ENCODE measurements around the gene PITX1.

DNA sequence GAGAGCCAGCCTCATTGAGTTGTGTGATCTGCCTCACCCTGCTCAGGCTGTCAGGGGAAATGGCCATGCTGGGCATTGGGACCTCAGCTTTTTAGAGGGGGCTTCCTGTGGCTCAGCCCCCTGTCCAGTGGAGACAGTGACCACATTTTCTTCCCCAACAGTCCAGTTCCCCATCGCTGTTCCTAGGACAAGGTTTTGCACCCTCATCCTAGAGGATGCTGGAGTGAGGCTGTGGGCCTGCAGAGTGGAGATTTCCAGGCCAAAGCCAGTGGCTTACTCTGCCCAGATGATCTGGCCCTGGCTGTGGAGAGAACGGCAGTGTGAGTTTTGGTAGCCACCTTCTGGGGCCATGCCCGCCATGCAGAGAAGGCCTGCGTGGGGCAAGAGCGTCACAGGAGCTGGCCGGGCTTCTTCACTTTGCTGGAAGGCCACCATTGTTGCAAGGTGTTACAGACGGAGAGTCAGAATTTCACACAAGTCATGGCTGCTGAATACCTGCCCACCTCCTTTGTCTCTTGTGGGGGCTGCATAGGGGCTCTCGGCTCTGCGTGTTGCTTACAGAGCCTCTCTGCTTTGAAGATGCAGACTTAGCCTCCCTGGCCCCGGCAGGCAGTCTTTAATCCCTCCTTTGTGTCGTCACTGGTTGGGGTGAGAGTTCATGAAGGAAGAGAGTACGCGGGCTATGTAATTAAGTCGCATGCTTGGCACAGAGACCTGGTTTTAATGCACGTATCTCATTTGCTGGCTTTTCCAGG, 35.2 kb upstream of the PITX1 start:
- TF ChIP-seq, protein P1, sequence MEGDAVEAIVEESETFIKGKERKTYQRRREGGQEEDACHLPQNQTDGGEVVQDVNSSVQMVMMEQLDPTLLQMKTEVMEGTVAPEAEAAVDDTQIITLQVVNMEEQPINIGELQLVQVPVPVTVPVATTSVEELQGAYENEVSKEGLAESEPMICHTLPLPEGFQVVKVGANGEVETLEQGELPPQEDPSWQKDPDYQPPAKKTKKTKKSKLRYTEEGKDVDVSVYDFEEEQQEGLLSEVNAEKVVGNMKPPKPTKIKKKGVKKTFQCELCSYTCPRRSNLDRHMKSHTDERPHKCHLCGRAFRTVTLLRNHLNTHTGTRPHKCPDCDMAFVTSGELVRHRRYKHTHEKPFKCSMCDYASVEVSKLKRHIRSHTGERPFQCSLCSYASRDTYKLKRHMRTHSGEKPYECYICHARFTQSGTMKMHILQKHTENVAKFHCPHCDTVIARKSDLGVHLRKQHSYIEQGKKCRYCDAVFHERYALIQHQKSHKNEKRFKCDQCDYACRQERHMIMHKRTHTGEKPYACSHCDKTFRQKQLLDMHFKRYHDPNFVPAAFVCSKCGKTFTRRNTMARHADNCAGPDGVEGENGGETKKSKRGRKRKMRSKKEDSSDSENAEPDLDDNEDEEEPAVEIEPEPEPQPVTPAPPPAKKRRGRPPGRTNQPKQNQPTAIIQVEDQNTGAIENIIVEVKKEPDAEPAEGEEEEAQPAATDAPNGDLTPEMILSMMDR (conservative IDR thresholded peaks at IDR 0.05 in 1 of 2, IDR thresholded peaks at IDR 0.05 in 1 of 2; ENCODE audit: low read depth in 1 of 2, low read length in 2 of 2), result no peak
- no peak for TF ChIP-seq EZH2 (IDR thresholded peaks at IDR 0.05; ENCODE audit: low read length, missing control alignments)

Data from fibroblast of lung (primary cell).